HepG2 (cell line): ENCODE data around the gene ELP4. TPM values are rescaled to one million over a fixed set of nuclear protein-coding genes. Genes with fewer than 3 reads are reported as not detected.

Source experiments
- ATAC-seq: fragments of 200-7000 bp; cut with Tn5 transposase; 3 replicates; pipeline ENCODE4 v1.9.1; 2020; ENCODE audit warnings: mild to moderate bottlenecking, moderate library complexity
- BruUV-seq: library from RNA; stranded (reverse); fragments of 400-500 nt; replicated peaks from 2 replicates; lab custom pipeline; 2021; lab: Mats Ljungman, UMichigan
- CTCF ChIA-PET: fragments of 300-600 bp; formaldehyde crosslinking; extraction: SDS; loops from one replicate; lab custom pipeline; 2021; ENCODE audit warnings: low total read pairs, inconsistent platforms, low intra/inter-chr PET ratio; lab: Yijun Ruan, JAX
- POLR2A ChIA-PET: fragments of 350-600 bp; sonication (Branson Sonifier 250); formaldehyde crosslinking; loops from one replicate; lab custom pipeline; 2020; ENCODE audit warnings: antibody characterized with exemption, inconsistent platforms; lab: Yijun Ruan, JAX
- DNase-seq: peaks from one replicate; pipeline ENCODE4 v3.0.0-alpha.2; 2015; ENCODE audit warnings: low spot score
- FAIRE-seq: peaks from 3 replicates; lab custom pipeline; 2011; peaks lifted over from hg19 to GRCh38; lab: Jason Lieb, UNC
- H2AFZ ChIP-seq: one replicate; pipeline ENCODE4 v1.6.1; 2011; ENCODE audit warnings: low read length, inconsistent platforms
- H3K27ac ChIP-seq: fragments of 300-600 bp; 3 replicates; pipeline ENCODE4 v1.8.0; 2011; ENCODE audit warnings: mixed run types, mild to moderate bottlenecking, mixed read lengths, low read length, inconsistent platforms; ENCODE audit not compliant: insufficient read depth; ENCODE audit errors: extremely low read length
- H3K27me3 ChIP-seq, 2 experiments: fragments of 200-600 bp in 1 of 2; 2 replicates in 1 of 2; 3 replicates in 1 of 2; pipeline versions ENCODE4 v1.6.0 to v1.8.0; 2011; ENCODE audit warnings: low read length in 2 of 2, mild to moderate bottlenecking in 2 of 2, moderate library complexity in 2 of 2, inconsistent platforms in 1 of 2; ENCODE audit not compliant: insufficient read depth in 2 of 2, control insufficient read depth in 1 of 2
- H3K36me3 ChIP-seq, 2 experiments: fragments of 200-600 bp in 1 of 2; replicated peaks in 1 of 2; 2 replicates in 1 of 2; 3 replicates in 1 of 2; pipeline versions ENCODE4 v1.5.1 to v1.8.0; 2011; ENCODE audit warnings: low read length in 2 of 2, inconsistent platforms in 1 of 2; ENCODE audit not compliant: insufficient read depth in 2 of 2, control insufficient read depth in 1 of 2
- H3K4me1 ChIP-seq: 2 replicates; pipeline ENCODE4 v1.5.1; 2012; ENCODE audit warnings: low read length, inconsistent platforms; ENCODE audit not compliant: insufficient read depth
- H3K4me2 ChIP-seq: 2 replicates; pipeline ENCODE4 v1.6.0; 2011; ENCODE audit warnings: low read depth, low read length, inconsistent platforms
- H3K4me3 ChIP-seq, 3 experiments: fragments of 200-600 bp in 1 of 3; sonication (generic), shearing (Covaris generic) in 1 of 3; replicated peaks in 1 of 3; 2 replicates each; pipeline ENCODE4 v1.5.1; 2011 to 2016; ENCODE audit warnings: low read length in 3 of 3, inconsistent platforms in 2 of 3, low read depth in 2 of 3, mild to moderate bottlenecking in 2 of 3, control low read depth in 1 of 3, mixed read lengths in 1 of 3; ENCODE audit not compliant: insufficient read depth in 1 of 3
- H3K79me2 ChIP-seq: one replicate; pipeline ENCODE4 v1.6.1; 2011; ENCODE audit warnings: low read length, inconsistent platforms; ENCODE audit not compliant: insufficient read depth
- H3K9ac ChIP-seq: 2 replicates; pipeline ENCODE4 v1.6.0; 2011; ENCODE audit warnings: mild to moderate bottlenecking, low read depth, low read length, inconsistent platforms; ENCODE audit not compliant: insufficient read depth
- H3K9me3 ChIP-seq: 2 replicates; pipeline ENCODE4 v1.5.1; 2012; ENCODE audit warnings: mild to moderate bottlenecking, low read length
- H4K20me1 ChIP-seq: 2 replicates; pipeline ENCODE4 v1.6.0; 2011; ENCODE audit warnings: inconsistent platforms, mild to moderate bottlenecking, low read length, moderate library complexity; ENCODE audit not compliant: insufficient read depth
- FOXO1 ChIP-seq: sonication (generic); formaldehyde crosslinking; IDR thresholded peaks from 2 replicates; pipeline ENCODE4 v1.4.0; 2020; ENCODE audit warnings: missing genetic modification reagents
- GABPB1 ChIP-seq: IDR thresholded peaks from 2 replicates; pipeline ENCODE4 v1.6.1; 2016; ENCODE audit warnings: mild to moderate bottlenecking, missing genetic modification reagents, moderate library complexity, missing compliant biosample characterization
- HNF4G ChIP-seq, 2 experiments: sonication (generic) in 1 of 2; formaldehyde crosslinking in 1 of 2; IDR thresholded peaks; 2 replicates each; pipeline versions ENCODE4 v1.4.0 to v1.6.1; 2011 to 2020; ENCODE audit warnings: borderline replicate concordance in 2 of 2, low read depth in 2 of 2, mild to moderate bottlenecking in 2 of 2, low read length in 1 of 2, missing genetic modification reagents in 1 of 2, moderate library complexity in 1 of 2
- KMT2B ChIP-seq: IDR thresholded peaks from 2 replicates; pipeline ENCODE4 v1.6.1; 2016; ENCODE audit warnings: missing genetic modification reagents, missing compliant biosample characterization
- MTA3 ChIP-seq: sonication (generic); formaldehyde crosslinking; IDR thresholded peaks from 2 replicates; pipeline ENCODE4 v1.4.0; 2020; ENCODE audit warnings: missing genetic modification reagents
- PHF21A ChIP-seq: sonication (generic); formaldehyde crosslinking; IDR thresholded peaks from 2 replicates; pipeline ENCODE4 v1.5.0; 2020; ENCODE audit warnings: mild to moderate bottlenecking, missing genetic modification reagents
- POLR2A ChIP-seq, 2 experiments: IDR thresholded peaks; 2 replicates each; pipeline ENCODE4 v1.6.1; 2011; ENCODE audit warnings: low read depth in 2 of 2, low read length in 2 of 2, mild to moderate bottlenecking in 1 of 2, moderate library complexity in 1 of 2; ENCODE audit not compliant: insufficient read depth in 1 of 2
- SP2 ChIP-seq: sonication (generic); formaldehyde crosslinking; IDR thresholded peaks from 2 replicates; pipeline ENCODE4 v1.5.1; 2020; ENCODE audit warnings: mild to moderate bottlenecking, missing genetic modification reagents
- SRF ChIP-seq: IDR thresholded peaks from 2 replicates; pipeline ENCODE4 v1.6.1; 2011; ENCODE audit warnings: mild to moderate bottlenecking, low read depth, low read length, moderate library complexity
- SRSF9 ChIP-seq: fragments of 200-400 bp; formaldehyde crosslinking; IDR thresholded peaks from 2 replicates; pipeline ENCODE4 v1.6.1; 2018; ENCODE audit warnings: borderline replicate concordance, mild to moderate bottlenecking, low read depth, low read length; ENCODE audit not compliant: insufficient read depth, poor library complexity, severe bottlenecking
- ZBTB7B ChIP-seq: sonication (generic); formaldehyde crosslinking; IDR thresholded peaks from 2 replicates; pipeline ENCODE4 v1.4.0; 2020; ENCODE audit warnings: missing genetic modification reagents
- ZNF432 ChIP-seq: sonication (generic); formaldehyde crosslinking; IDR thresholded peaks from 2 replicates; pipeline ENCODE4 v1.5.0; 2020; ENCODE audit warnings: missing genetic modification reagents, mild to moderate bottlenecking, borderline replicate concordance
- ZNF546 ChIP-seq: sonication (generic); formaldehyde crosslinking; conservative IDR thresholded peaks from 2 replicates; pipeline ENCODE4 v1.8.1; 2023; ENCODE audit warnings: mild to moderate bottlenecking, missing genetic modification reagents
- in situ Hi-C: cut with HindIII; loops from 2 replicates; pipeline ENCODE4 v1.10.0; 2017; ENCODE audit warnings: low pct_unique_long_range_greater_than_20kb; ENCODE audit not compliant: extremely low pct_ligation_motif_present
- intact Hi-C: fragments of 100-400 bp; cut with micrococcal nuclease; formaldehyde crosslinking; loops from one replicate; pipeline ENCODE4 v1.10.0; 2022; ENCODE audit not compliant: unreplicated experiment
- polyA plus RNA-seq, 8 experiments: library from polyadenylated mRNA; depleted of rRNA in 3 of 8; stranded (reverse) in 7 of 8; unstranded in 1 of 8; fragments of >200 nt; fragmentation: Illumina TruSeq in 4 of 8; extraction: Trizol in 4 of 8; gene quantifications; 2 replicates each; pipeline versions ENCODE4 v1.2.1 to v1.2.3, GENCODE V29; 2011 to 2016; ENCODE audit warnings: low read depth in 4 of 8, missing spikeins in 1 of 8, mixed read lengths in 1 of 8; ENCODE audit not compliant: insufficient read depth in 1 of 8
- total RNA-seq, 5 experiments: library from RNA; depleted of rRNA; stranded (reverse); fragments of >200 nt; fragmentation: Illumina TruSeq; extraction: Trizol; gene quantifications; 2 replicates each; pipeline ENCODE4 v1.2.3, GENCODE V29; 2016; ENCODE audit warnings: low read depth in 1 of 5
- TF ChIP-seq, protein P1 (sequence below): sonication (generic); formaldehyde crosslinking; IDR thresholded peaks from 2 replicates; pipeline ENCODE4 v1.9.0; 2022; ENCODE audit warnings: missing genetic modification reagents, mild to moderate bottlenecking, borderline replicate concordance
- TF ChIP-seq, protein P2 (sequence below), 2 experiments: sonication (generic) in 1 of 2; formaldehyde crosslinking in 1 of 2; IDR thresholded peaks; 2 replicates each; pipeline versions ENCODE4 v1.4.0 to v1.6.1; 2016 to 2020; ENCODE audit warnings: borderline replicate concordance in 1 of 2, low read depth in 1 of 2, mild to moderate bottlenecking in 1 of 2, missing genetic modification reagents in 1 of 2

ELP4 gene
- total and polyA plus RNA-seq, 2 of the 13 experiments (the other 11 are each of a cell fraction or from before 2014, with no cell fraction given), result 12.8 to 19.1 TPM

- ChIA-PET POLR2A (no interaction called here), CTCF (no interaction called here)
- H3K27ac ChIP-seq, result no peak overlapping the region
- DNase-seq (no peak), FAIRE-seq (no peak), ATAC-seq (no peak)
- no peaks in the 10 kb centered on the region for H3K4me1 ChIP-seq
- H2AFZ ChIP-seq, result no peak overlapping the region
- no peaks in the 10 kb centered on the region for H4K20me1 ChIP-seq
- no peaks in the 10 kb centered on the region; a peak in 1 of 5 replicates for H3K27me3 ChIP-seq
- no peak overlapping the region for H3K4me2 ChIP-seq
- in situ Hi-C loops (no loop called here), intact Hi-C loops (no loop called here)
- H3K4me3 ChIP-seq, result no peak overlapping the region
- no peaks in the 10 kb centered on the region for H3K36me3 ChIP-seq
- BruUV-seq, result no TSS peak
- TF ChIP-seq SRF (no peak), SP2 (no peak), FOXO1 (CRISPR knock-in tag) (no peak), KMT2B (CRISPR knock-in tag) (no peak), GABPB1 (CRISPR knock-in tag) (no peak), HNF4G (IDR thresholded peaks at IDR 0.05; ENCODE audit: borderline replicate concordance, low read depth, low read length) (no peak), HNF4G (CRISPR knock-in tag; IDR thresholded peaks at IDR 0.05; ENCODE audit: borderline replicate concordance, low read depth) (no peak), POLR2A (IDR thresholded peaks at IDR 0.05; ENCODE audit: insufficient read depth in 1 of 2, low read depth in 2 of 2, low read length in 2 of 2) (no peak), ZBTB7B (CRISPR knock-in tag) (no peak), ZNF546 (no peak), MTA3 (CRISPR knock-in tag) (no peak), SRSF9 (no peak), ZNF432 (CRISPR knock-in tag) (no peak), PHF21A (CRISPR knock-in tag) (no peak)
- TF ChIP-seq, protein P1, sequence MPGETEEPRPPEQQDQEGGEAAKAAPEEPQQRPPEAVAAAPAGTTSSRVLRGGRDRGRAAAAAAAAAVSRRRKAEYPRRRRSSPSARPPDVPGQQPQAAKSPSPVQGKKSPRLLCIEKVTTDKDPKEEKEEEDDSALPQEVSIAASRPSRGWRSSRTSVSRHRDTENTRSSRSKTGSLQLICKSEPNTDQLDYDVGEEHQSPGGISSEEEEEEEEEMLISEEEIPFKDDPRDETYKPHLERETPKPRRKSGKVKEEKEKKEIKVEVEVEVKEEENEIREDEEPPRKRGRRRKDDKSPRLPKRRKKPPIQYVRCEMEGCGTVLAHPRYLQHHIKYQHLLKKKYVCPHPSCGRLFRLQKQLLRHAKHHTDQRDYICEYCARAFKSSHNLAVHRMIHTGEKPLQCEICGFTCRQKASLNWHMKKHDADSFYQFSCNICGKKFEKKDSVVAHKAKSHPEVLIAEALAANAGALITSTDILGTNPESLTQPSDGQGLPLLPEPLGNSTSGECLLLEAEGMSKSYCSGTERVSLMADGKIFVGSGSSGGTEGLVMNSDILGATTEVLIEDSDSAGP (CRISPR knock-in tag), result no peak
- TF ChIP-seq, protein P2, sequence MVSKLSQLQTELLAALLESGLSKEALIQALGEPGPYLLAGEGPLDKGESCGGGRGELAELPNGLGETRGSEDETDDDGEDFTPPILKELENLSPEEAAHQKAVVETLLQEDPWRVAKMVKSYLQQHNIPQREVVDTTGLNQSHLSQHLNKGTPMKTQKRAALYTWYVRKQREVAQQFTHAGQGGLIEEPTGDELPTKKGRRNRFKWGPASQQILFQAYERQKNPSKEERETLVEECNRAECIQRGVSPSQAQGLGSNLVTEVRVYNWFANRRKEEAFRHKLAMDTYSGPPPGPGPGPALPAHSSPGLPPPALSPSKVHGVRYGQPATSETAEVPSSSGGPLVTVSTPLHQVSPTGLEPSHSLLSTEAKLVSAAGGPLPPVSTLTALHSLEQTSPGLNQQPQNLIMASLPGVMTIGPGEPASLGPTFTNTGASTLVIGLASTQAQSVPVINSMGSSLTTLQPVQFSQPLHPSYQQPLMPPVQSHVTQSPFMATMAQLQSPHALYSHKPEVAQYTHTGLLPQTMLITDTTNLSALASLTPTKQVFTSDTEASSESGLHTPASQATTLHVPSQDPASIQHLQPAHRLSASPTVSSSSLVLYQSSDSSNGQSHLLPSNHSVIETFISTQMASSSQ (IDR thresholded peaks at IDR 0.05; ENCODE audit: low read depth), result no peak
- TF ChIP-seq, protein P2 (CRISPR knock-in tag; IDR thresholded peaks at IDR 0.05; ENCODE audit: borderline replicate concordance), result no peak
- H3K9ac ChIP-seq, result no peak overlapping the region
- peaks cover 5% of the 10 kb centered on the region for H3K79me2 ChIP-seq
- H3K9me3 ChIP-seq, result no peaks in the 10 kb centered on the region
These were observed 35.5 kb upstream of the ELP4 start for GRCh38 chr11:31474083-31474482.
